ENCODE results near the gene CITED4. TPM values are rescaled to one million over a fixed set of nuclear protein-coding genes. Genes with fewer than 3 reads are reported as not detected.

CITED4 gene
- total and polyA plus RNA-seq, 10 of the 15 experiments (the other 5 are each of a cell fraction or from before 2014, with no cell fraction given), result 0.13 to 0.64 (median 0.26) TPM; not detected in 6

GRCh38 chr1:40823345-40823744 is 38.8 kb downstream of the CITED4 start (continued):
- TF ChIP-seq, protein P1, sequence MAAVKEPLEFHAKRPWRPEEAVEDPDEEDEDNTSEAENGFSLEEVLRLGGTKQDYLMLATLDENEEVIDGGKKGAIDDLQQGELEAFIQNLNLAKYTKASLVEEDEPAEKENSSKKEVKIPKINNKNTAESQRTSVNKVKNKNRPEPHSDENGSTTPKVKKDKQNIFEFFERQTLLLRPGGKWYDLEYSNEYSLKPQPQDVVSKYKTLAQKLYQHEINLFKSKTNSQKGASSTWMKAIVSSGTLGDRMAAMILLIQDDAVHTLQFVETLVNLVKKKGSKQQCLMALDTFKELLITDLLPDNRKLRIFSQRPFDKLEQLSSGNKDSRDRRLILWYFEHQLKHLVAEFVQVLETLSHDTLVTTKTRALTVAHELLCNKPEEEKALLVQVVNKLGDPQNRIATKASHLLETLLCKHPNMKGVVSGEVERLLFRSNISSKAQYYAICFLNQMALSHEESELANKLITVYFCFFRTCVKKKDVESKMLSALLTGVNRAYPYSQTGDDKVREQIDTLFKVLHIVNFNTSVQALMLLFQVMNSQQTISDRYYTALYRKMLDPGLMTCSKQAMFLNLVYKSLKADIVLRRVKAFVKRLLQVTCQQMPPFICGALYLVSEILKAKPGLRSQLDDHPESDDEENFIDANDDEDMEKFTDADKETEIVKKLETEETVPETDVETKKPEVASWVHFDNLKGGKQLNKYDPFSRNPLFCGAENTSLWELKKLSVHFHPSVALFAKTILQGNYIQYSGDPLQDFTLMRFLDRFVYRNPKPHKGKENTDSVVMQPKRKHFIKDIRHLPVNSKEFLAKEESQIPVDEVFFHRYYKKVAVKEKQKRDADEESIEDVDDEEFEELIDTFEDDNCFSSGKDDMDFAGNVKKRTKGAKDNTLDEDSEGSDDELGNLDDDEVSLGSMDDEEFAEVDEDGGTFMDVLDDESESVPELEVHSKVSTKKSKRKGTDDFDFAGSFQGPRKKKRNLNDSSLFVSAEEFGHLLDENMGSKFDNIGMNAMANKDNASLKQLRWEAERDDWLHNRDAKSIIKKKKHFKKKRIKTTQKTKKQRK (IDR thresholded peaks at IDR 0.05; ENCODE audit: low read depth, low read length), result no peak
- TF ChIP-seq SMARCA5 (IDR thresholded peaks at IDR 0.05), result no peak
- no peak for TF ChIP-seq ZSCAN29 (IDR thresholded peaks at IDR 0.05)
- TF ChIP-seq NR2F1 (conservative IDR thresholded peaks at IDR 0.05), result no peak
- TF ChIP-seq ZNF207 (IDR thresholded peaks at IDR 0.05; ENCODE audit: borderline replicate concordance), result no peak
- TF ChIP-seq, protein P2, sequence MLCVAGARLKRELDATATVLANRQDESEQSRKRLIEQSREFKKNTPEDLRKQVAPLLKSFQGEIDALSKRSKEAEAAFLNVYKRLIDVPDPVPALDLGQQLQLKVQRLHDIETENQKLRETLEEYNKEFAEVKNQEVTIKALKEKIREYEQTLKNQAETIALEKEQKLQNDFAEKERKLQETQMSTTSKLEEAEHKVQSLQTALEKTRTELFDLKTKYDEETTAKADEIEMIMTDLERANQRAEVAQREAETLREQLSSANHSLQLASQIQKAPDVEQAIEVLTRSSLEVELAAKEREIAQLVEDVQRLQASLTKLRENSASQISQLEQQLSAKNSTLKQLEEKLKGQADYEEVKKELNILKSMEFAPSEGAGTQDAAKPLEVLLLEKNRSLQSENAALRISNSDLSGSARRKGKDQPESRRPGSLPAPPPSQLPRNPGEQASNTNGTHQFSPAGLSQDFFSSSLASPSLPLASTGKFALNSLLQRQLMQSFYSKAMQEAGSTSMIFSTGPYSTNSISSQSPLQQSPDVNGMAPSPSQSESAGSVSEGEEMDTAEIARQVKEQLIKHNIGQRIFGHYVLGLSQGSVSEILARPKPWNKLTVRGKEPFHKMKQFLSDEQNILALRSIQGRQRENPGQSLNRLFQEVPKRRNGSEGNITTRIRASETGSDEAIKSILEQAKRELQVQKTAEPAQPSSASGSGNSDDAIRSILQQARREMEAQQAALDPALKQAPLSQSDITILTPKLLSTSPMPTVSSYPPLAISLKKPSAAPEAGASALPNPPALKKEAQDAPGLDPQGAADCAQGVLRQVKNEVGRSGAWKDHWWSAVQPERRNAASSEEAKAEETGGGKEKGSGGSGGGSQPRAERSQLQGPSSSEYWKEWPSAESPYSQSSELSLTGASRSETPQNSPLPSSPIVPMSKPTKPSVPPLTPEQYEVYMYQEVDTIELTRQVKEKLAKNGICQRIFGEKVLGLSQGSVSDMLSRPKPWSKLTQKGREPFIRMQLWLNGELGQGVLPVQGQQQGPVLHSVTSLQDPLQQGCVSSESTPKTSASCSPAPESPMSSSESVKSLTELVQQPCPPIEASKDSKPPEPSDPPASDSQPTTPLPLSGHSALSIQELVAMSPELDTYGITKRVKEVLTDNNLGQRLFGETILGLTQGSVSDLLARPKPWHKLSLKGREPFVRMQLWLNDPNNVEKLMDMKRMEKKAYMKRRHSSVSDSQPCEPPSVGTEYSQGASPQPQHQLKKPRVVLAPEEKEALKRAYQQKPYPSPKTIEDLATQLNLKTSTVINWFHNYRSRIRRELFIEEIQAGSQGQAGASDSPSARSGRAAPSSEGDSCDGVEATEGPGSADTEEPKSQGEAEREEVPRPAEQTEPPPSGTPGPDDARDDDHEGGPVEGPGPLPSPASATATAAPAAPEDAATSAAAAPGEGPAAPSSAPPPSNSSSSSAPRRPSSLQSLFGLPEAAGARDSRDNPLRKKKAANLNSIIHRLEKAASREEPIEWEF (IDR thresholded peaks at IDR 0.05; ENCODE audit: insufficient replicate concordance, low read depth, low read length), result no peak
- no peak for TF ChIP-seq GABPA (IDR thresholded peaks at IDR 0.05; ENCODE audit: low read depth)
- TF ChIP-seq YBX1 (IDR thresholded peaks at IDR 0.05), result no peak
- no peak for TF ChIP-seq RAD21 (IDR thresholded peaks at IDR 0.05; ENCODE audit: insufficient read depth, low read depth, low read length)

All from GM12878 (cell line).